ENCODE results near the gene XPR1. TPM values are rescaled to one million over a fixed set of nuclear protein-coding genes. Genes with fewer than 3 reads are reported as not detected.

XPR1 gene
- total and polyA plus RNA-seq, 2 donors (not counting 3 experiments of a cell fraction or from before 2014, with no cell fraction given), result 23.9 to 26.7 TPM

- POLR2A ChIA-PET, result no interaction called here
- CTCF ChIA-PET, result no interaction called here
Measured at GRCh38 chr1:180907313-180908055, 275.7 kb downstream of the XPR1 start.

More at GRCh38 chr1:180907313-180908055, 275.7 kb downstream of the XPR1 start:
- BruUV-seq (replicated peaks), result no TSS peak
- no peak overlapping the region for H3K9ac ChIP-seq (replicated peaks; ENCODE audit: extremely low read depth, insufficient read depth, low read length)
- H3K4me2 ChIP-seq (ENCODE audit: insufficient read depth, low read length), result no peak overlapping the region
- DNase-seq (ENCODE audit: low read depth, low spot score) (no peak), FAIRE-seq (no peak)
- no peaks in the 10 kb centered on the region for H3K9me1 ChIP-seq (replicated peaks; ENCODE audit: control insufficient read depth, extremely low read depth, insufficient read depth, low read length)
- dilution Hi-C loops (cut with MboI; ENCODE audit: extremely low pct_ligation_motif_present, low sequenced_read_pairs), result no loop called here
- H3K4me1 ChIP-seq (ENCODE audit: control insufficient read depth, extremely low read depth, insufficient read depth, low read length), result peaks cover 5% of the 10 kb centered on the region
- no peaks in the 10 kb centered on the region for H4K20me1 ChIP-seq (replicated peaks; ENCODE audit: control insufficient read depth, extremely low read depth, insufficient read depth, low read length)
- H3K27me3 ChIP-seq (ENCODE audit: control insufficient read depth in 2 of 2, insufficient read depth in 2 of 2, low read length in 2 of 2), result no peaks in the 10 kb centered on the region
- no peaks in the 10 kb centered on the region for H3K36me3 ChIP-seq (ENCODE audit: control insufficient read depth in 2 of 2, extremely low read depth in 1 of 2, insufficient read depth in 2 of 2, low read length in 2 of 2)
- no peak overlapping the region for H2AFZ ChIP-seq (ENCODE audit: low read depth, low read length)
- H3K79me2 ChIP-seq (ENCODE audit: control insufficient read depth, insufficient read depth, low read length), result no peaks in the 10 kb centered on the region
- H3K9me3 ChIP-seq (replicated peaks; ENCODE audit: control insufficient read depth, insufficient read depth, low read length), result no peaks in the 10 kb centered on the region
- no peak overlapping the region for H3K4me3 ChIP-seq (replicated peaks in 1 of 3; ENCODE audit: insufficient read depth in 1 of 3, low read depth in 1 of 3, low read length in 3 of 3)
- intact Hi-C loops (cut with micrococcal nuclease), result no loop called here
- TF ChIP-seq JUN (IDR thresholded peaks at IDR 0.05; ENCODE audit: borderline replicate concordance, insufficient read depth, insufficient read length, low read depth), result no peak
- TF ChIP-seq FOS (IDR thresholded peaks at IDR 0.05; ENCODE audit: borderline replicate concordance, insufficient read depth, low read length), result no peak
- no peak for TF ChIP-seq POLR2A (IDR thresholded peaks at IDR 0.05; ENCODE audit: low read depth, low read length)
- TF ChIP-seq, protein P1, sequence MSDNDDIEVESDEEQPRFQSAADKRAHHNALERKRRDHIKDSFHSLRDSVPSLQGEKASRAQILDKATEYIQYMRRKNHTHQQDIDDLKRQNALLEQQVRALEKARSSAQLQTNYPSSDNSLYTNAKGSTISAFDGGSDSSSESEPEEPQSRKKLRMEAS (IDR thresholded peaks at IDR 0.05; ENCODE audit: insufficient read depth, insufficient read length), result no peak
- TF ChIP-seq EZH2 (IDR thresholded peaks at IDR 0.05; ENCODE audit: borderline replicate concordance, low read depth, low read length, severe bottlenecking), result no peak
- no peak for TF ChIP-seq GATA2 (IDR thresholded peaks at IDR 0.05; ENCODE audit: insufficient read depth, insufficient read length, low read depth, low read length)
- no peak for TF ChIP-seq POLR2AphosphoS5 (IDR thresholded peaks at IDR 0.05; ENCODE audit: insufficient read depth, low read depth, low read length)
- no peak for TF ChIP-seq MYC (IDR thresholded peaks at IDR 0.05; ENCODE audit: low read depth, low read length)
- TF ChIP-seq, protein P2, sequence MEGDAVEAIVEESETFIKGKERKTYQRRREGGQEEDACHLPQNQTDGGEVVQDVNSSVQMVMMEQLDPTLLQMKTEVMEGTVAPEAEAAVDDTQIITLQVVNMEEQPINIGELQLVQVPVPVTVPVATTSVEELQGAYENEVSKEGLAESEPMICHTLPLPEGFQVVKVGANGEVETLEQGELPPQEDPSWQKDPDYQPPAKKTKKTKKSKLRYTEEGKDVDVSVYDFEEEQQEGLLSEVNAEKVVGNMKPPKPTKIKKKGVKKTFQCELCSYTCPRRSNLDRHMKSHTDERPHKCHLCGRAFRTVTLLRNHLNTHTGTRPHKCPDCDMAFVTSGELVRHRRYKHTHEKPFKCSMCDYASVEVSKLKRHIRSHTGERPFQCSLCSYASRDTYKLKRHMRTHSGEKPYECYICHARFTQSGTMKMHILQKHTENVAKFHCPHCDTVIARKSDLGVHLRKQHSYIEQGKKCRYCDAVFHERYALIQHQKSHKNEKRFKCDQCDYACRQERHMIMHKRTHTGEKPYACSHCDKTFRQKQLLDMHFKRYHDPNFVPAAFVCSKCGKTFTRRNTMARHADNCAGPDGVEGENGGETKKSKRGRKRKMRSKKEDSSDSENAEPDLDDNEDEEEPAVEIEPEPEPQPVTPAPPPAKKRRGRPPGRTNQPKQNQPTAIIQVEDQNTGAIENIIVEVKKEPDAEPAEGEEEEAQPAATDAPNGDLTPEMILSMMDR (IDR thresholded peaks at IDR 0.05; ENCODE audit: extremely low read depth in 1 of 2, insufficient read depth in 1 of 2, low read depth in 1 of 2, low read length in 2 of 2), result no peak
- H3K27ac ChIP-seq (ENCODE audit: insufficient read depth, low read depth, low read length), result no peak overlapping the region

Data from endothelial cell of umbilical vein (primary cell).